Muscle of leg (tissue), 11 donors: Measurements from ENCODE around the gene TBX21. TPM values are rescaled to one million over a fixed set of nuclear protein-coding genes. Genes with fewer than 3 reads are reported as not detected.
"Not testable (repeated sequence)": the region's sequence is repeated elsewhere in the genome, so short reads cannot be mapped to it uniquely, and the experiment has no call there.

Source experiments
- DNase-seq: peaks from one replicate; pipeline ENCODE4 v3.0.0; 2013
- H3K27ac ChIP-seq: one replicate; pipeline ENCODE4 v1.5.1; 2013; ENCODE audit warnings: mild to moderate bottlenecking, low read length, control low read depth
- H3K27me3 ChIP-seq: one replicate; pipeline ENCODE4 v1.6.1; 2013; ENCODE audit warnings: low read length; ENCODE audit not compliant: control insufficient read depth, insufficient read depth
- H3K36me3 ChIP-seq: one replicate; pipeline ENCODE4 v1.6.1; 2013; ENCODE audit warnings: low read length; ENCODE audit not compliant: control insufficient read depth, insufficient read depth
- H3K4me1 ChIP-seq: one replicate; pipeline ENCODE4 v1.6.1; 2013; ENCODE audit warnings: low read length; ENCODE audit not compliant: control insufficient read depth, insufficient read depth
- H3K4me3 ChIP-seq: one replicate; pipeline ENCODE4 v1.5.1; 2013; ENCODE audit warnings: low read length, control low read depth
- H3K9me3 ChIP-seq: replicated peaks from 2 replicates; pipeline ENCODE4 v1.6.1; 2013; ENCODE audit warnings: low read depth, low read length; ENCODE audit not compliant: control insufficient read depth
- WGBS: methylation state at CpG from one replicate; pipeline ENCODE4 v1.1.5; 2013; ENCODE audit warnings: missing lambda C conversion rate; ENCODE audit not compliant: insufficient coverage; 5-methylcytosine and 5-hydroxymethylcytosine counted together
- polyA plus RNA-seq, 8 donors: library from polyadenylated mRNA; unstranded; fragments of 120-200 nt; gene quantifications; one replicate each; pipeline versions ENCODE4 v1.2.1 to v1.2.3, GENCODE V29; 2013; ENCODE audit warnings: inconsistent platforms in 1 of 8, low replicate concordance in 1 of 8; ENCODE audit not compliant: insufficient read length in 8 of 8, insufficient read depth in 1 of 8
- total RNA-seq: library from RNA; stranded (reverse); fragments of 120-200 nt; gene quantifications from one replicate; pipeline ENCODE4 v1.2.4, GENCODE V29; 2013

TBX21 gene
- total and polyA plus RNA-seq, 9 donors, result 0.09 to 0.34 (median 0.17) TPM

DNA sequence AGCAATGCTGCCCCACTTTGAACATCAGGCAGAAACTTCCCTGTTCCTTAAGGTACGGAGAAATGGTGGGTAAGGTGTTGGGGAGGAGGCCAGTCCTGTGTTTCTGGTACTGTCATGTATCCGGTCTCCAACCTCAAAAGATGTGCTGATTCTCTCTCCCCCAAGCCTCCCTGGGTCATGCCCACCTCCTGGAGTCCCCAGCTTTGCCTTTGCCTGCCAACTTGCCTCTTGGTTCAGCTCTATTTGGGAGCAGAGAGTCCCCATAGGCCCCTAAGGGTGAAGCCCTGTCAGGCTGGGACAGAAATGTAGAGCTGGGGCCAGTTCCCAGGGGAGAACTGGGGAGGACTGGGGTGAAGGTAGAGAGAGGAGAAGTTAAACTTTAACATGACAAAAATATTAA, 1.6 kb upstream of the TBX21 start:
- peaks cover 18% of the 10 kb centered on the region for H3K4me1 ChIP-seq
- no peaks in the 10 kb centered on the region for H3K36me3 ChIP-seq
- no peak for DNase-seq
- H3K27me3 ChIP-seq, result peaks cover 57% of the 10 kb centered on the region
- no peak overlapping the region for H3K4me3 ChIP-seq
- no CpG with 5 or more reads among the region's 2 CpGs for WGBS
- no peaks in the 10 kb centered on the region for H3K9me3 ChIP-seq
- H3K27ac ChIP-seq, result no peak overlapping the region

DNA sequence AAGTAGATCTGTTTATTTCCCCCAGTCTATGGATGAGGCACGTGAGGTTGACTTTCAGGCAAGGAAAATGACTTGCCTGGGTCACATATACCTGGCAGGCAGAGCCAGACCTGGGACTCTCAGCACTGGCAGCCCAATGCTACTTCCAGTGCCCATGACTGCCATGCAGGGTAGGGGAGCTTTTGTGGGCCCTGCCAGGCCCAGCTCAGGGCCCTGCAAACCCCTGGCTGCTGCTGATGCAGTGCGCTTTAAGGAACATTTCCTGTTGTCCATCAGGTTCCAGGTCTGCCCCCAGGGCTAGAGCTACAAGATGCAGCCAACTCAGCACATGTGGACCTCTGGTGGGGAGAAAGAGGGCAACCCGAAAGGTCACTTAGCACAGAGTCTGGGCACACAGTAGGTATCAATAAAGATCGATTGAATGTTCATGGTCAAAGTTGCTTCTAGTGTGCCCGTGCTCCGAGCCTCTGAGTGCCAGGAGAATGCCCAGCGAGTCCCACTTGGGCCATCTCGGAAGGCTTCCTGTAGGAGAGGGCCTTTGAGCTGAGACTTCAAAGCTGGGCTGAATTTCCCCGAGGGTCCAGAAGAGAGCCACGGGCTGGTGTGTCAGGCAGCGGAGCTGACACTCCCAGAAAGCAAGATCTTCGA, 513 bp upstream of the TBX21 start:
- no peak for DNase-seq
- peaks cover 12% of the 10 kb centered on the region for H3K4me1 ChIP-seq
- H3K27ac ChIP-seq, result no peak overlapping the region
- peaks cover 62% of the 10 kb centered on the region for H3K27me3 ChIP-seq
- H3K36me3 ChIP-seq, result no peaks in the 10 kb centered on the region
- H3K4me3 ChIP-seq, result peak overlapping the region; percentile 19
- 37% methylated on average over 12 of the region's 12 CpGs for WGBS
- no peaks in the 10 kb centered on the region for H3K9me3 ChIP-seq

DNA sequence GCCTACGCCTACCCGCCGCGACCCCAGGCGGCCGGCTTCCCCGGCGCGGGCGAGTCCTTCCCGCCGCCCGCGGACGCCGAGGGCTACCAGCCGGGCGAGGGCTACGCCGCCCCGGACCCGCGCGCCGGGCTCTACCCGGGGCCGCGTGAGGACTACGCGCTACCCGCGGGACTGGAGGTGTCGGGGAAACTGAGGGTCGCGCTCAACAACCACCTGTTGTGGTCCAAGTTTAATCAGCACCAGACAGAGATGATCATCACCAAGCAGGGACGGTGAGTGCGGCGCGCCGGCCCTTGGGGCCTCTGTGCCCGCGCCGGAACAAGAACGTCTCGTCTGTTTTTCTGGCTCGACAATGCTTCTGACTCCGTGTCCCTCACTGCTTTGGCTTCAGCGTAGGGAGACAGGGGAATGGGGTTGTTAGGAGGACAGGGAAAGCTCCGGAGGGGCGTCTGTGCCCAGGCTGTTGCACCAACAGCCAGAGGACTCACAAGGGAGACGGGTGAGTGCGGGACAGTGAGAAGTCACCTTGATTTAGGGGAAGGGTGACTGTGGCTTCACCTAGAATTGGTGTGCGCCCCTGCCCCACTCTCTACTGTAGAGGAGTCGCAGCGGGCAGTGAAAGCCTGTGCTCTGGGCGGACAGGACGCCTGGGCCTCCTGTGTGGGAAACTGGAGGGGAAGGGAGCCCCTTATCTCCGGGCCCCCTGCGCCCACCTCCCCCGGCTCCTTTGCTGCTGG, 806 bp downstream of the TBX21 start:
- H3K36me3 ChIP-seq, result no peaks in the 10 kb centered on the region
- DNase-seq, result no peak
- 5% methylated on average over 55 of the region's 60 CpGs for WGBS
- no peak overlapping the region for H3K4me3 ChIP-seq
- H3K4me1 ChIP-seq, result peaks cover 12% of the 10 kb centered on the region
- no peaks in the 10 kb centered on the region for H3K9me3 ChIP-seq
- peaks cover 62% of the 10 kb centered on the region for H3K27me3 ChIP-seq
- H3K27ac ChIP-seq, result no peak overlapping the region

DNA sequence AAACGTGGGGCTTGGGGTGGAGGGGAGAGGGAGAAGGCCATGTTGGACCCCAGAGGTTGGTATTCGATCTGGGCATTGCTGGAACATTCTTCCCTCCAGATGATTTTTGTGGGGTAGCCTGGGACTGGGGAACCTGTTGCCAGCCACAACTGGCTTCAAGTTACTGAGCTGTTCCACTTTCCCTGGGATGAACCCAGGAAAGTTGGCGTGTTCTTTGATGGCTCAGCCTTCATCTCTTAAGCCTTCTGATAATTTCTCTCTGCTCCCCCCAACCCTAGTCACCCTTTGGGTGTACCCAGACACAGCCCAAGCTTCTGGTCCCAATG, 2.1 kb downstream of the TBX21 start:
- H3K27ac ChIP-seq, result no peak overlapping the region
- peaks cover 58% of the 10 kb centered on the region for H3K27me3 ChIP-seq
- H3K4me3 ChIP-seq, result no peak overlapping the region

DNA sequence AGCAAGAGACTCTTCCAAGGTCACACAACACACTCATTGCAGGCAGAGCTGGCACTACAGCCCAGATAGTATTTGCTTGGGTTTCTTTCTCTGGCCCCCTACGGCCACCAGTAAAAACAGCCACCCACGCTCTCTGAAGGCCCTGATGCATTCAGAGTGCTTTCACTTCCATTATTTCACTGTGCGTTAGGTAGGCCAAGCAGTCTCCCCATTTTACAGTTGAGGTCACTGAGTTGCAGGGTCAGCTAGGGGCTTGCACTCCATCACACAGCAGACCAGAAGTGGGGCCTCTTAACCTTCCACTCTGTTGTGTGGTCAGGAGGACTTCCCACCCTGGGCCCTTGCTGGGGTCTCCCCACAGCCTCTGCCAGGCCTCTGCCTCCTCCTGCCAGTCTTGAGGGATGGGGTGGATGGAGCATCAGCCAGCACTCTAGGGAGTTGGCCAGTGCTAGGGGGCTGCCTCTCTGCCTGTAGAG, 2.5 kb downstream of the TBX21 start:
- no peak overlapping the region for H3K4me3 ChIP-seq
- H3K27ac ChIP-seq, result no peak overlapping the region
- no peaks in the 10 kb centered on the region for H3K9me3 ChIP-seq
- H3K27me3 ChIP-seq, result peaks cover 55% of the 10 kb centered on the region
- DNase-seq, result no peak
- peaks cover 12% of the 10 kb centered on the region for H3K4me1 ChIP-seq
- 88% methylated on average over 3 of the region's 3 CpGs for WGBS
- H3K36me3 ChIP-seq, result no peaks in the 10 kb centered on the region

More for the DNA sequence above, 2.1 kb downstream of the TBX21 start:
- Histone ChIP-seq H3K36me3 (no peaks in the 10 kb centered on the region), H3K4me1 (peaks cover 12% of the 10 kb centered on the region), H3K9me3 (no peaks in the 10 kb centered on the region)
- DNase-seq, result no peak
- 69% methylated on average over 3 of the region's 3 CpGs for WGBS

DNA sequence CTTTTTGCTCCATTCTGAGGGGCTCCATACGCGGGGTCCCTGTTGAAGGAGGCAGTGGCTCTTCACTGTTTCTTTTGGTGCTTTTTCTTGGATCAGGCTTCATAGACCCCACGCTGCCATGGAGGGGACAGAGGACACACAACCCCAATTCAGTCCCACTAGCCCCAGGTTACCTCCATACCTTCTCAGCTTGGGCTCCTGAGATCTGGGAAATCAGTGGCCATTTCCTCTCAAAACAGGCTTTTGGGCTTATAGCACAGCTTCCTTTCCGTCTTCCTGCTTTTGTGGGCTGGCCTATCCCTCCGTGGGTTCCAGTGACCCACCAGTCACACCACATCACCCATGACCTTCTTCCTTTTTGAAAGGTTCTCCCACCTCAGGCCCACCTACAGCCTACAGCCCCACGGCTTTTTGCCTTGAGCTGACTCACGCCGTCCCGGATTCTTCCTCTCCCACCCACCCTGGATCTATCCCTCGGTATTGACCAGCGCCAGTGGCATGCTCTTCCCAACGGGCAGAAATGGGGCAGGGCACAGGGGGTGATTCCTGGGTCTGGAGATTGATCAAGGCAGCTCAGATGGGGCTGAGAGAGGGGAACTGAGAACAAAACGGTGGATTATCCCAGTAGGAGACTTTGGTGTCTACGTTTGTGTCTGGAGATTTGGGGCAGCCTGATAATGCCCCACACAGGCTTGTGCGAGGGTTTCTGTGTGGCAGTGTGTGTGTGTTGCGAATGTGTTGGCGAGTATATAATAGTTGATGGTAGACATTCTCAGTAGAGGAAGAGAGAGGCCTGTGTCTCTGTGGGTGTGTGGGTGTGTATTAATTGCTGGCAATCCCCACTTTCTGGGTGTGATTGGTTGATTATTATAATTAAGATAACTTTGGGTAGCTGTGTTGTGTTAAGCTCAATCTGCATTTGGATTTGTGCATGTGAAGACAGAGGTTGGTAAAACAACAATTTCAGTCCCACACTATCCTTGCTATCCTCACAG, 3.8 kb downstream of the TBX21 start:
- no peak for DNase-seq
- Histone ChIP-seq H3K9me3 (no peaks in the 10 kb centered on the region), H3K4me3 (no peak overlapping the region), H3K27me3 (peaks cover 48% of the 10 kb centered on the region), H3K36me3 (no peaks in the 10 kb centered on the region), H3K4me1 (peaks cover 12% of the 10 kb centered on the region), H3K27ac (no peak overlapping the region)
- WGBS, result 65% methylated on average over 9 of the region's 17 CpGs

DNA sequence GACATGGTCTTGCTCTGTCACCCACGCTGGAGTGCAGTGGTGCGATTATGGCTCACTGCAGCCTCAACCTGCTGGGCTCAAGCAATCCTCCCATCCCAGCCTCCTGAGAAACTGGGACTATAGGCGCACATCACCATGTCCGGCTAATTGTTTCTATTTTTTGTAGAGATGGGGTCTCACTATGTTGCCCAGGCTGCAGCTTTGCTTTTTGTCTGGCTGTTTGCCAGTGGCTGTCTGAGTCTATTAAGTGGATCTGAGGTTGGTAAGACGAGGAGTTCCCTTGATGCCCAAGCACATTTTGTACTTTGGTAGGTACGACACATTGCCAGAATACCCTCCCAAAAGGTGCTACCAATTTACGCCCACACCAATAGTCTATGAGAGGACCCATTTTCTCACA, 5.1 kb downstream of the TBX21 start:
- H3K27ac ChIP-seq, result no peak overlapping the region
- no peaks in the 10 kb centered on the region for H3K36me3 ChIP-seq
- H3K9me3 ChIP-seq, result no peaks in the 10 kb centered on the region
- no peak for DNase-seq
- H3K4me1 ChIP-seq, result peaks cover 10% of the 10 kb centered on the region
- no peak overlapping the region for H3K4me3 ChIP-seq
- H3K27me3 ChIP-seq, result peaks cover 36% of the 10 kb centered on the region
- 100% methylated on average over 4 of the region's 7 CpGs for WGBS

DNA sequence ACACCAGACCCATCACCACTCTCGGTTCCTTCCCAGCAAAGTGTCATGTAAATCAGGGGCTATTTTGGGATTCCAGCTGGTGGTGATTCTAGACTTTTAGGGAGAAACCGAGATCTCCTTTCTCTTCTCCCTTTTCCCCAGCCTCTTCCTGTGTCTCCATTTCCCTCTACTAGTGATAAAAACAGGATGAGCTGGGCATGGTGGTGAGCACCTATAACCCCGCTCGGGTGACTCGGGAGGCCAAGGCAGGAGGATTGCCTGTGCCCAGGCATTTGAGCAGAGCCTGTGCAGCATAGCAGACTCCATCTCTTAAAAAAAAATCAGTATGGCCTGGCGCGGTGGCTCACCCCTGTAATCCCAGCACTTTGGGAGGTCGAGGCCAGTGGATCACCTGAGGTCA, 6.1 kb downstream of the TBX21 start:
- Histone ChIP-seq H3K27ac (no peak overlapping the region), H3K9me3 (no peaks in the 10 kb centered on the region), H3K4me3 (no peak overlapping the region), H3K36me3 (no peaks in the 10 kb centered on the region), H3K4me1 (peaks cover 4% of the 10 kb centered on the region), H3K27me3 (peaks cover 32% of the 10 kb centered on the region)
- WGBS, result 84% methylated on average over 4 of the region's 8 CpGs
- DNase-seq, result no peak

DNA sequence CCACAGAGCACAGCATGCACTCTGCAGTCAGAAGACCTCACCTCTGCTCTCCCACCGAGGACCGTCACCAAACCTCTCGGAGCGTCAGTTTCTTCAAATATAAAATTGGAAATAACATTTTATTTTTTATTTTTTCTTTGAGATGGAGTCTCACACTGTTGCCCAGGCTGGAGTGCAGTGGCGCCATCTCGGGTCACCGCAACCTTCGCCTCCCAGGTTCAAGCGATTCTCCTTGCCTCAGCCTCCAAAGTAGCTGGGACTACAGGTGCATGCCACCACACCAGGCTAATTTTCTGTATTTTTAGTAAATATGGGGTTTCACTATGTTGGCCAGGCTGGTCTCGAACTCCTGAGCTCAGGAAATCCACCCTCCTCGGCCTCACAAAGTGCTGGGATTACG, 6.9 kb downstream of the TBX21 start:
- H3K4me1 ChIP-seq, H3K36me3 ChIP-seq, DNase-seq, H3K4me3 ChIP-seq, H3K27ac ChIP-seq, H3K9me3 ChIP-seq: not testable (repeated sequence)
- 90% methylated on average over 7 of the region's 12 CpGs for WGBS
- H3K27me3 ChIP-seq, result peaks cover 32% of the 10 kb centered on the region
